Skeletal muscle tissue (tissue), 4 donors: ENCODE data around the gene PLEKHA8. TPM values are rescaled to one million over a fixed set of nuclear protein-coding genes. Genes with fewer than 3 reads are reported as not detected.

Source experiments
- H3K27ac ChIP-seq: one replicate; pipeline ENCODE4 v1.7.0; 2013; ENCODE audit warnings: mild to moderate bottlenecking, low read depth, low read length, inconsistent platforms
- H3K27me3 ChIP-seq, 3 donors: one replicate each; pipeline ENCODE4 v1.7.0; 2013; ENCODE audit warnings: low read length in 3 of 3; ENCODE audit not compliant: control insufficient read depth in 3 of 3, insufficient read depth in 3 of 3
- H3K36me3 ChIP-seq, 3 donors: one replicate each; pipeline ENCODE4 v1.7.0; 2013; ENCODE audit warnings: low read length in 3 of 3; ENCODE audit not compliant: control insufficient read depth in 3 of 3, insufficient read depth in 3 of 3
- H3K4me1 ChIP-seq, 3 donors: one replicate each; pipeline ENCODE4 v1.7.0; 2013; ENCODE audit warnings: low read length in 3 of 3, mild to moderate bottlenecking in 3 of 3; ENCODE audit not compliant: control insufficient read depth in 3 of 3, insufficient read depth in 3 of 3
- H3K4me3 ChIP-seq, 3 donors: one replicate each; pipeline ENCODE4 v1.7.0; 2013; ENCODE audit warnings: low read length in 3 of 3
- H3K9ac ChIP-seq, 3 donors: one replicate each; pipeline ENCODE4 v1.7.0; 2013; ENCODE audit warnings: low read length in 3 of 3, mild to moderate bottlenecking in 3 of 3, moderate library complexity in 2 of 3, low read depth in 1 of 3
- H3K9me3 ChIP-seq, 3 donors: one replicate each; pipeline ENCODE4 v1.7.0; 2013; ENCODE audit warnings: low read length in 3 of 3; ENCODE audit not compliant: control insufficient read depth in 3 of 3
- total RNA-seq: library from RNA; depleted of rRNA; stranded (reverse); fragments of >200 nt; gene quantifications from one replicate; pipeline ENCODE4 v1.2.3, GENCODE V29; 2014
- donor health status: Osteomylitis.

The PLEKHA8 gene
- total RNA-seq, 1 donor from 2014 or later, result 6.8 TPM

DNA sequence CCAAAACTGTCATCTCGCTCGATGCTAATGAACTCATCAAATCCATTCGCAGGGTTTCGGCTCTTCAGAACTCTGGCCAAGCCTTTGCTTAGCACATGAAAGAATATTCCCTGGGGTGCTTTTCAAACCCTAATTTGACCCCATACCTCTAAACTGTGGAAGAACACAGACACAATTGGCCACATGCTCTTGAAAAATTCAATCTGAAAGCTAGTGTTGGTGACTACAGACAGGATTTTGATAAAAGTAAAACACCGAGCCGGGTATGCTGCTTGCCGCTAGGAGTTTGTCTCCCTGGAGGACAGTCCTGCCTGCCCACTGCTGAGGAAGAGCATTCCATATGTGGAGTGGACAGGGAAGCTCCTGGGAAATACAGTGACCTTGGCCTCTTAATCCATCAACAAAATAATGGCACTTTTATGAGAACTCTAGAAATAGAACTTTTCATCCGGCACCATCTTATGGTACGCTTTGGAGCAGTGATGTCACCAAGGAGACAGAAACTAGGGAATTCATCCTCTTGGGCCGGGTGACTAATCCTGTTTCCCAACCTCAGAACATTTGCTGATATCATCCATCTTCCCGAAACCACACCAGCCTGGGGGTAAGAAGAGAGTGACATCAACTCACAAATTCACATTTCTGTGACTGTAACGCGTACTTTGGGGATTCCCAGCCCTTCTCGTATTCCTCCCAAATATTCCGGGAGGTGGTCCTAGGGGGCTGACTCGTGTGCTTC is 140.8 kb downstream of the PLEKHA8 start:
- Histone ChIP-seq H3K9me3 (no peaks in the 10 kb centered on the region), H3K4me3 (no peak overlapping the region), H3K9ac (no peak overlapping the region), H3K27ac (peak overlapping the region; percentile 54), H3K4me1 (peaks cover 30 to 61% (median 36%) of the 10 kb centered on the region in 3 donors), H3K27me3 (no peaks in the 10 kb centered on the region), H3K36me3 (no peaks in the 10 kb centered on the region)

DNA sequence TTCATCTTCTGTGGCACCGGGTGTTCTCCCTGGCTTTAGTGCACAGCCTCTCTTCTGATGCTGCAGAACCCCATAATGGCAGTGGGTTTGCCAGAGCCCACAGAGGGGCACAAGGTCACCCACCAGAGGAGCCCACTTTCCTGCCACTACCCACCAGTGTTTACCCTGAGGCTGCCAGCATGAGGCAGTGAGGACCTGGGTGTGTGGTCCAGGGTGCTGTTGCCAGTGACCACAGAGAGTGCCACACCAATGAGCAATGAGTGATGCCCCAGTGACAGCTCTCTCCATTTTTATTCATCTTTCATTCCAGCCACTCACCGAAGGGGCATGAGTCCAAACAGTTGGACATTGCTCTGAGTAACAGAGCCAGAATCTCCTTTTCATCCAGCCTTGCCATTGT is 141.4 kb downstream of the PLEKHA8 start:
- peak overlapping the region; percentile 54 for H3K27ac ChIP-seq
- H3K9ac ChIP-seq, result no peak overlapping the region

DNA sequence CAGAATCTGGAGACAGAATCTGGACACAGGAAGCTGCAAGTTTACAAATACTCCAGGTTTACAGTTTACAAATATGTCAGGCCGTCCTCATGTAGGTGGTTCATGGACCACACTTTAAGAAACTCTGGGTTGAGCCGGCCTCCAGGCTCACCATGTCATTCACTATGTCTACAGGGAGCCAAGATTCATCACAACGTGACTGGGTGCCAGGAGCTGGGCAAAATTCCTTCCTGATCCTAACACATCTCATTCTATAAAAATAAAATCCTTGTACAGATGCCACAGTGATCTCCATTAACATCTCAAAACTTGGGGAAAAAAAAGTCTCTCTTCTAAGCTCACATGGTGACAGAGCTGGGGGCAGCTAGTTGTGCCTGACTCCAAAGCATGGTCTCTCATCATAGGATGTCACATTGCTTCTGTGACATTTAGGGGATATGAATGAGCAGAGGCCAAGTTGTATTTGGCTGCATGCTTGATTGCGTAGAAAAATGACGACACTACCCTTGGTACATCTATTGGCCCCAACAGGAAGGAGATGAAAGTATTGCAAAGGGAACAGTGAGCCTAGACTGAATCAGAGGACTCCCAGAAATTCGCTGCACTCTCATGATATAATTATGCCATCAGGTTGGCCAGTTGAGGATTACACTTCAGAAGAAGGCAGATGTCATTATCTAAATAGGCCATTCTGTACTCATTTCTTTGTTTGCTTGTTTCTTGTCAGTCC is 142.4 kb downstream of the PLEKHA8 start:
- peaks cover 46 to 68% (median 47%) of the 10 kb centered on the region in 3 donors for H3K4me1 ChIP-seq
- H3K27ac ChIP-seq, result no peak overlapping the region

More for the DNA sequence above, 141.4 kb downstream of the PLEKHA8 start:
- no peaks in the 10 kb centered on the region for H3K9me3 ChIP-seq
- no peaks in the 10 kb centered on the region for H3K36me3 ChIP-seq
- peaks cover 36 to 64% (median 42%) of the 10 kb centered on the region in 3 donors for H3K4me1 ChIP-seq
- H3K27me3 ChIP-seq, result no peaks in the 10 kb centered on the region
- no peak overlapping the region for H3K4me3 ChIP-seq

DNA sequence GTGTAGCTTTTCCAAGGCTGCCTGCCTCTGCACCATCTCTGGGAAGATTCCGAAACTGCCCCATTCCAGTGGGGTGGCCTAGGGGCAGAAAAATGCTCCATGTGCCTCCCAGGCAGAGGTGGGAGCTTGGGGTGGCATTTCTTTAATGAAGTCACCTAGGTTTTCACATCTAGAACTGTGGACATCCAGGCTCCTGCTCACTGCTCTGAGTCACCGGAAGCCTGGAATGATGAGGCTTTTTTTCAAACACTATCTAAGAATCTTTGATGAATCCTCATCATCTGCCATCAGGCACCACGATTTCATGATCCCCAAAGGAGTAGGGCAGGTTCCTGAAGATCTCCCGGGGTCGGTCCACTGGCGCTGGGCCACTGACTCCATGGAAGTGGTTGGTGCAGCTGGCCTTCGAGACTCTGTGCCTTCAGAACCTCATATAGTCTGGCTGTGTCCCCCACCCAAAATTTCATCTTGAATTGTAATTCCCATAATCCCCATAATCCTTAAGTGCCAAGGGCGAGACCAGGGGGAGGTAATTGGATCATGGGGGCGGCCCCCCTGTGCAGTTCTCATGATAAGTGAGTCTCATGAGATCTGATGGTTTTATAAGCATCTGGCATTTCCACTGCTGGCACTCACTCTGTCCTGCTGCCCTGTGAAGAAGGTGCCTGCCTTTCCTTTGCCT is 143.7 kb downstream of the PLEKHA8 start:
- H3K9me3 ChIP-seq, result no peaks in the 10 kb centered on the region
- peak overlapping the region in 1 of 3 donors; percentile 65 for H3K9ac ChIP-seq
- H3K4me1 ChIP-seq, result peaks cover 55 to 80% (median 59%) of the 10 kb centered on the region in 3 donors
- no peaks in the 10 kb centered on the region for H3K27me3 ChIP-seq
- H3K36me3 ChIP-seq, result no peaks in the 10 kb centered on the region
- no peak overlapping the region for H3K4me3 ChIP-seq
- peak overlapping the region; percentile 87 for H3K27ac ChIP-seq

More for the DNA sequence above, 142.4 kb downstream of the PLEKHA8 start:
- Histone ChIP-seq H3K9me3 (no peaks in the 10 kb centered on the region), H3K4me3 (no peak overlapping the region), H3K36me3 (no peaks in the 10 kb centered on the region), H3K27me3 (no peaks in the 10 kb centered on the region), H3K9ac (no peak overlapping the region)

DNA sequence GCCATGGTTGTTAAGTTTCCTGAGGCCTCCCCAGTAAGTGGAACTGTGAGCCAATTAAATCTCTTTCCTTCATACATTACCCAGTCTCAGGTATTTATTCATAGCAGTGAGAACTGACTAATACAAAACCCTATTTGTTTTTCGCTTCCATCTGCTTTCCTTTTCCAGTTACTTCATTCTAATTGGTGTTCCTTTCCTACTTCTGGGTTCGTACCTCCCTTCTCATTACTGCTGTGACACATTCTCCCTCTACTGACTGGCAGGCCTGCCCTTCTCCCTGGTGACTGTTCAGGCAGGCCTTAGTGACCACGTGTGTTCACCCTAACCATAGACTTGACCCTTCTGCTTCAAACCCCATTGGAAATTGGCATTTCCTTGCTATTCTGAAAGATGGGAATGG is 144.2 kb downstream of the PLEKHA8 start:
- H3K36me3 ChIP-seq, result no peaks in the 10 kb centered on the region
- no peak overlapping the region for H3K4me3 ChIP-seq
- H3K27ac ChIP-seq, result peak overlapping the region; percentile 87
- H3K4me1 ChIP-seq, result peaks cover 60 to 86% (median 62%) of the 10 kb centered on the region in 3 donors
- H3K9me3 ChIP-seq, result no peaks in the 10 kb centered on the region
- H3K9ac ChIP-seq, result peak overlapping the region in 2 of 3 donors; percentile 59 to 65
- no peaks in the 10 kb centered on the region for H3K27me3 ChIP-seq

DNA sequence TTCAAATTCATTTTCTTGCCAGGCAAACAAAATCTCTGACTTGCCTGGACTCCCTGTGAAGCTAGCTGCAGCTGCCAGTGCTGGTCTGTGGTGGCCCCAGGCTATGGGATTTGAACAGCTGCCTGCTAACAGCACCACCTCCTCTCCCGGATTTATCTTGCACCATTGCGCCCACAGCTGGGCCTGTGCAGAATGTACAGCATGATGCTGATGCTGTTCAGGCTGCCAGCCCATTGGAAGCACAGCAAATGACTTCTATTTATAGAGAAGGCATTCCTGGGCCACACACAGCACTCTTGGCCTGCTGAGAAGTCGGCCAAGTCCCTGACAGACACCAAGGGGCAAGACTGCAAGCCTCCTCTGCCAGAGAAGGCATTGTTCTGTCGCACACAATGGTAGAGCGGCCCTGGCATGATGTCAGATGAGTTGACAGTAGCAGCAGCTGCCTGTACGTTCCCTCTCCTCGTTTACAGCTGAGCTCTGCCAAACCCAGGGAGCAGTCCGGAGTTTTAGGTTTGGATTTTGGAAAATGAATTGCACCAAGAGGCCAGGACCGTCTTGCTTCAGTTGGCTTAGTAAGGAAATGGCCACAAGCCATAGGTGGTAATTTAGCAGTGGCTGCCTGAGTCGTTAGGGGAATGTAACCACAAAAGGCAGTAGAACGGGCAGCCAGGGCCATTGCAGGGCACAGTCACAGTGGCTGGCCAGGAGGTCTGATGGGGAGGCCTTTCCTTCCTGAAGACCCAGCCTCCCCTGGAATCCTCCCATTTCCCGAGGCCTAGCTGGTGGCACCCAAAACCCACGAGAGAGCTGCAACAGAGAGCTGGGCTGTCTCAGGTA is 145.1 kb downstream of the PLEKHA8 start:
- no peaks in the 10 kb centered on the region for H3K27me3 ChIP-seq
- H3K27ac ChIP-seq, result peak overlapping the region; percentile 87
- H3K4me1 ChIP-seq, result peaks cover 67 to 93% (median 67%) of the 10 kb centered on the region in 3 donors
- H3K9ac ChIP-seq, result peak overlapping the region; percentile 71 to 80 (median 73)
- H3K4me3 ChIP-seq, result peak overlapping the region; percentile 41 to 68 (median 49)
- no peaks in the 10 kb centered on the region for H3K36me3 ChIP-seq
- H3K9me3 ChIP-seq, result no peaks in the 10 kb centered on the region

DNA sequence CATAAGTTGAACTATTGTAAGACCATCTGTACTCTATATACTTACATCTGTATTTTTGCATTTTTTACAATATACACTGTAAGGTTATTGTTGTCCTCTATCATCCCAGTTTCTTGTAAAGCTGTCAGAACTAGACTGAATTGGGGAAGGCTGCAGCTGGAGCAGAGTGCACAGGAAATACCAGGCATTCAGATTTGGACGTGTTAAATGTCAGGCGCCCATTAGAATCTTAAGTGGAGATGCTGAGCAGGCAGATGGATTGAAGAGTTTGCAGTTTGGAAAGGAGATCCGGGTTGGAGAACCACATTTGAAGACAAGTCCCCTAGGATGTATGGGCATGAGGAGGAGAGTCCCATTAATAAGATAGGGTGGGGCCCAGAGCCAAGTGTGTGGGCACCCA is 147.0 kb downstream of the PLEKHA8 start:
- Histone ChIP-seq H3K27ac (peak overlapping the region; percentile 87), H3K9me3 (no peaks in the 10 kb centered on the region), H3K9ac (peak overlapping the region in 1 of 3 donors; percentile 23), H3K27me3 (no peaks in the 10 kb centered on the region), H3K4me1 (peaks cover 63 to 87% (median 67%) of the 10 kb centered on the region in 3 donors), H3K4me3 (no peak overlapping the region), H3K36me3 (no peaks in the 10 kb centered on the region)

DNA sequence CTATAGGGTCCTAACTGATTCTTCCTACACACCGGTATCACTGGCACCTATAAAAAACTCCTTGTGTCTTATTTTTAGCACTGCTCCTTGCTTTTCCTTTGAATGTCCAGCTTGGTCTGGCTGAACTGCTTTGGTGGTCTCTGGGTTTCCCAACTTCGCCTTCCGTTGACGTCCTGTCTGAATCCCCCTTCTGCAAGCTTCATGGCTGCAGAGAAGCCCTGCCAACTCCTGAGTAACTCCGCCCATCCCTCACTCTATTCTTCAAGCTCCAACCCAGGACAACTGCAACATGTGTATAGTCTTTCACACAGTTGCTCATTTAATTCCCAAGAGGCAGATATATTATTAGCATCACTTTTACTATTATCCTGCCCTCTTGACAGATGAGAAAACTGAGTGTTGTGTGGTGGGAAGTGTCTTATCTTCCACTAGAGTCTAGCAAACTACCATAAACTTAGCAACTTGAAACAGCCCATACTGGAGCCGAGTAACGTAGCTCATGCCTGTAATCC is 147.5 kb downstream of the PLEKHA8 start:
- Histone ChIP-seq H3K9ac (no peak overlapping the region), H3K4me3 (no peak overlapping the region), H3K27me3 (no peaks in the 10 kb centered on the region), H3K27ac (no peak overlapping the region), H3K4me1 (peaks cover 61 to 83% (median 65%) of the 10 kb centered on the region in 3 donors), H3K9me3 (no peaks in the 10 kb centered on the region), H3K36me3 (no peaks in the 10 kb centered on the region)

DNA sequence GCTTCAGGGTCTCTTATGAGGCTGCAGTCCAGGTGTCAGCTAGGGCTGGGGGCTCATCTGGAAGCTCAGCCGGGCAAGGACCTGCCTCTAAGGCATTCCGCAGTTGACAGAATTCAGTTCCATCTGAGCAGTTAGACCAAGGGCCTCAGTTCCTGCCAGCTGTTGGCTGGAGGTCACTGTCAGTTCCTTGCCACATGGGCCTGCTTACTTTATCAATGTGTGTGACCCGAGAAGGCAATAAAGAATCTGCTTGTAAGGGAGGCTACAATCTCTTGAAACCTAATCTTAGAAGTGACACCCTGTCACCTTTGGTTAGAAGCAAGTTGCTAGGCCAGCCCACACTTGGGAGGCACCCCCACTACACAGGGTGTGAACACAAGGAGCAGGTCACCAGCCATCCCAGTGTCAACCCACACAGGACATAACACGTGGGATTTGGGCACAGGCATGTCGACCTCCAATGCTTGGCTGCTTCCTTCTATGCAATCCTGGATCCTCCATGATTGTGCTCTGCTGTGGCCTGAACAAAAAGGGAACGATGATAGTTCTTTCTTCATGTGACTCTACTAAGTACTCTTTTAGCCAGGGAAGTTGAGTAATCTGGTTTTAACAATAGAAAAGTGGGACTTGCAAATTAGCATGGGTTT is 148.4 kb downstream of the PLEKHA8 start:
- Histone ChIP-seq H3K4me3 (no peak overlapping the region), H3K9ac (no peak overlapping the region), H3K4me1 (peaks cover 65 to 81% (median 65%) of the 10 kb centered on the region in 3 donors), H3K27ac (peak overlapping the region; percentile 33), H3K36me3 (no peaks in the 10 kb centered on the region), H3K27me3 (no peaks in the 10 kb centered on the region), H3K9me3 (no peaks in the 10 kb centered on the region)
